H9 (cell line): ENCODE results near the gene NECAP2. TPM values are rescaled to one million over a fixed set of nuclear protein-coding genes. Genes with fewer than 3 reads are reported as not detected.

ENCODE experiments used
- DNase-seq: peaks from one replicate; pipeline ENCODE4 v3.0.0-alpha.2; 2017
- H2AFZ ChIP-seq: one replicate; pipeline ENCODE4 v1.6.1; 2013; ENCODE audit warnings: mild to moderate bottlenecking, low read length, control low read depth, moderate library complexity
- H2AK5ac ChIP-seq: 2 replicates; pipeline ENCODE4 v1.6.1; 2013; ENCODE audit warnings: low read length, control low read depth, mixed read lengths; ENCODE audit not compliant: insufficient read length
- H2BK120ac ChIP-seq: one replicate; pipeline ENCODE4 v1.6.1; 2013; ENCODE audit warnings: low read depth, mild to moderate bottlenecking, low read length, control low read depth, inconsistent platforms; ENCODE audit not compliant: poor library complexity, severe bottlenecking
- H2BK12ac ChIP-seq: 2 replicates; pipeline ENCODE4 v1.6.1; 2013; ENCODE audit warnings: low read length, control low read depth, mixed read lengths, low read depth; ENCODE audit not compliant: insufficient read length
- H2BK15ac ChIP-seq: 2 replicates; pipeline ENCODE4 v1.6.1; 2013; ENCODE audit warnings: low read depth, low read length, control low read depth
- H2BK20ac ChIP-seq: one replicate; pipeline ENCODE4 v1.6.1; 2013; ENCODE audit warnings: low read depth, mild to moderate bottlenecking, low read length, control low read depth, inconsistent platforms; ENCODE audit not compliant: poor library complexity, severe bottlenecking
- H2BK5ac ChIP-seq: 2 replicates; pipeline ENCODE4 v1.6.1; 2013; ENCODE audit warnings: low read length, control low read depth, mixed read lengths; ENCODE audit not compliant: insufficient read length
- H3K14ac ChIP-seq: 2 replicates; pipeline ENCODE4 v1.6.1; 2013; ENCODE audit warnings: low read length, control low read depth; ENCODE audit not compliant: insufficient read depth
- H3K18ac ChIP-seq: 2 replicates; pipeline ENCODE4 v1.6.1; 2013; ENCODE audit warnings: low read depth, mild to moderate bottlenecking, mixed read lengths, low read length, control low read depth; ENCODE audit not compliant: insufficient read length
- H3K23ac ChIP-seq: 2 replicates; pipeline ENCODE4 v1.6.1; 2013; ENCODE audit warnings: low read length, control low read depth, mixed read lengths, low read depth; ENCODE audit not compliant: insufficient read length
- H3K23me2 ChIP-seq: 2 replicates; pipeline ENCODE4 v1.6.1; 2013; ENCODE audit warnings: low read depth, mild to moderate bottlenecking, mixed read lengths, low read length, control low read depth; ENCODE audit not compliant: insufficient read length, poor library complexity, severe bottlenecking
- H3K27ac ChIP-seq: 2 replicates; pipeline ENCODE4 v1.5.1; 2013; ENCODE audit warnings: low read length, control low read depth, mixed read lengths, low read depth; ENCODE audit not compliant: insufficient read length
- H3K27me3 ChIP-seq: 2 replicates; pipeline ENCODE4 v1.6.1; 2013; ENCODE audit warnings: low read length, control low read depth, inconsistent platforms; ENCODE audit not compliant: insufficient read depth
- H3K4ac ChIP-seq: 2 replicates; pipeline ENCODE4 v1.6.1; 2013; ENCODE audit warnings: low read depth, mild to moderate bottlenecking, control low read depth, inconsistent platforms, low read length, moderate library complexity
- H3K4me1 ChIP-seq: 2 replicates; pipeline ENCODE4 v1.6.1; 2013; ENCODE audit warnings: low read length, control low read depth, inconsistent platforms; ENCODE audit not compliant: insufficient read depth
- H3K4me2 ChIP-seq: 2 replicates; pipeline ENCODE4 v1.6.1; 2013; ENCODE audit warnings: low read length, control low read depth, mixed read lengths; ENCODE audit not compliant: insufficient read length, insufficient read depth
- H3K56ac ChIP-seq: 2 replicates; pipeline ENCODE4 v1.6.1; 2013; ENCODE audit warnings: low read depth, mild to moderate bottlenecking, mixed read lengths, low read length, control low read depth; ENCODE audit not compliant: insufficient read length
- H3K79me1 ChIP-seq: 2 replicates; pipeline ENCODE4 v1.6.1; 2013; ENCODE audit warnings: low read depth, mild to moderate bottlenecking, moderate library complexity, low read length, control low read depth, inconsistent platforms; ENCODE audit not compliant: insufficient read depth, poor library complexity, severe bottlenecking
- H3K79me2 ChIP-seq: 2 replicates; pipeline ENCODE4 v1.6.1; 2013; ENCODE audit warnings: low read length, control low read depth, inconsistent platforms; ENCODE audit not compliant: insufficient read depth
- H3K9ac ChIP-seq: 2 replicates; pipeline ENCODE4 v1.6.1; 2013; ENCODE audit warnings: low read length, control low read depth, mixed read lengths; ENCODE audit not compliant: insufficient read length; ENCODE audit errors: extremely low read depth
- H3K9me3 ChIP-seq: one replicate; pipeline ENCODE4 v1.6.1; 2013; ENCODE audit warnings: low read depth, low read length, inconsistent platforms; ENCODE audit not compliant: control insufficient read depth
- H3T11ph ChIP-seq: one replicate; pipeline ENCODE4 v1.6.1; 2013; ENCODE audit warnings: mild to moderate bottlenecking, low read length, control low read depth, inconsistent platforms
- H4K20me1 ChIP-seq: one replicate; pipeline ENCODE4 v1.6.1; 2013; ENCODE audit not compliant: control insufficient read depth, insufficient read length, insufficient read depth
- H4K5ac ChIP-seq: 2 replicates; pipeline ENCODE4 v1.6.1; 2013; ENCODE audit warnings: low read depth, mild to moderate bottlenecking, mixed read lengths, low read length, control low read depth; ENCODE audit not compliant: insufficient read length
- H4K8ac ChIP-seq: replicated peaks from 2 replicates; pipeline ENCODE4 v1.6.1; 2013; ENCODE audit warnings: low read length, control low read depth, mixed read lengths, low read depth; ENCODE audit not compliant: insufficient read length
- H4K91ac ChIP-seq: 2 replicates; pipeline ENCODE4 v1.6.1; 2013; ENCODE audit warnings: low read depth, mild to moderate bottlenecking, moderate library complexity, mixed read lengths, low read length, control low read depth; ENCODE audit not compliant: insufficient read length
- H3K27ac Mint-ChIP-seq, 3 experiments: 2 replicates in 2 of 3; 3 replicates in 1 of 3; pipeline ENCODE4 v1.8.0; 2020 to 2021; ENCODE audit warnings: mixed read lengths in 3 of 3, mild to moderate bottlenecking in 1 of 3, moderate library complexity in 1 of 3
- H3K27me3 Mint-ChIP-seq: 2 replicates; pipeline ENCODE4 v1.8.0; 2021; ENCODE audit warnings: low read depth, mild to moderate bottlenecking, moderate library complexity, mixed read lengths
- H3K36me3 Mint-ChIP-seq, 3 experiments: 2 replicates in 2 of 3; 3 replicates in 1 of 3; pipeline ENCODE4 v1.8.0; 2020 to 2021; ENCODE audit warnings: low read depth in 3 of 3, mixed read lengths in 3 of 3; ENCODE audit not compliant: insufficient read depth in 1 of 3
- H3K4me1 Mint-ChIP-seq, 2 experiments: 2 replicates each; pipeline ENCODE4 v1.8.0; 2020; ENCODE audit warnings: mixed read lengths in 2 of 2
- H3K4me3 Mint-ChIP-seq, 2 experiments: 2 replicates in 1 of 2; 3 replicates in 1 of 2; pipeline ENCODE4 v1.8.0; 2020 to 2021; ENCODE audit warnings: mild to moderate bottlenecking in 2 of 2, mixed read lengths in 2 of 2, moderate library complexity in 1 of 2
- H3K9me3 Mint-ChIP-seq, 2 experiments: 2 replicates in 1 of 2; 3 replicates in 1 of 2; pipeline ENCODE4 v1.8.0; 2020; ENCODE audit warnings: mild to moderate bottlenecking in 2 of 2, mixed read lengths in 2 of 2, moderate library complexity in 1 of 2
- CTCF ChIP-seq: fragments of 200-600 bp; sonication (generic); conservative IDR thresholded peaks from 3 replicates; pipeline ENCODE4 v1.8.0; 2021; ENCODE audit warnings: antibody characterized with exemption, mild to moderate bottlenecking
- WGBS: extraction: QIAGEN DNeasy Blood & Tissue Kit; methylation state at CpG from one replicate; pipeline ENCODE4 v1.1.7; 2013; ENCODE audit warnings: missing lambda C conversion rate, low lambda C conversion rate, mixed read lengths; ENCODE audit not compliant: insufficient read length; ENCODE audit errors: extremely low coverage; 5-methylcytosine and 5-hydroxymethylcytosine counted together
- total RNA-seq: library from RNA; stranded (reverse); gene quantifications from 2 replicates; pipeline ENCODE4 v1.2.1, GENCODE V29; 2021

Gene NECAP2
- total RNA-seq, 1 experiment from 2014 or later: 33.2 TPM

- Histone ChIP-seq H3K27ac (no peak overlapping the region), H3K4me1 (no peaks in the 10 kb centered on the region; the same call in 1 of the 2 replicates), H2BK120ac (no peak overlapping the region), H3K9ac (no peak overlapping the region), H3K18ac (no peak overlapping the region), H4K20me1 (no peaks in the 10 kb centered on the region), H2AK5ac (no peak overlapping the region), H2AFZ (no peak overlapping the region), H3K4ac (no peak overlapping the region), H3K56ac (no peak overlapping the region), H4K8ac (no peak overlapping the region), H2BK5ac (no peak overlapping the region), H3K23me2 (no peaks in the 10 kb centered on the region), H3K14ac (no peak overlapping the region), H3T11ph (no peak overlapping the region), H2BK15ac (no peak overlapping the region), H2BK12ac (no peak overlapping the region), H2BK20ac (no peak overlapping the region), H4K5ac (no peak overlapping the region), H3K79me2 (no peaks in the 10 kb centered on the region), H3K23ac (no peak overlapping the region), H3K9me3 (no peaks in the 10 kb centered on the region), H4K91ac (no peak overlapping the region), H3K79me1 (no peaks in the 10 kb centered on the region), H3K27me3 (no peaks in the 10 kb centered on the region), H3K4me2 (no peak overlapping the region)
- Mint-ChIP-seq H3K36me3 (no peaks in the 10 kb centered on the region; a peak in 1 of 7 replicates), H3K9me3 (no peaks in the 10 kb centered on the region), H3K4me1 (peaks cover 5 to 10% of the 10 kb centered on the region in 2 experiments), H3K4me3 (no peak overlapping the region), H3K27ac (no peak overlapping the region; a peak in 1 of 7 replicates), H3K27me3 (peaks cover 12% of the 10 kb centered on the region)
- TF ChIP-seq CTCF: no peak
- no CpG with 5 or more reads among the region's 5 CpGs for WGBS
- DNase-seq: no peak
Observed at GRCh38 chr1:16410803-16411202, 29.7 kb upstream of the NECAP2 start.
